ENCODE measurements around the gene ANKMY1.
"Not testable (repeated sequence)": the region's sequence is repeated elsewhere in the genome, so short reads cannot be mapped to it uniquely, and the experiment has no call there.

The ANKMY1 gene

GRCh38 chr2:240568678-240569522 is 11.1 kb upstream of the ANKMY1 start:
- Histone ChIP-seq H3K4me3 (ENCODE audit: low read depth in 1 of 2, low read length in 2 of 2) (peak overlapping the region; percentile 87 to 94), H3K27ac (ENCODE audit: low read depth, low read length) (peak overlapping the region; percentile 50), H3K36me3 (ENCODE audit: control insufficient read depth in 1 of 2, insufficient read depth in 2 of 2, low read length in 2 of 2) (peaks cover 0 to 19% of the 10 kb centered on the region in 2 donors), H3K9ac (ENCODE audit: low read depth in 1 of 2, low read length in 2 of 2) (peak overlapping the region; percentile 63 to 85), H3K27me3 (ENCODE audit: control insufficient read depth in 1 of 2, insufficient read depth in 2 of 2, low read length in 2 of 2) (no peaks in the 10 kb centered on the region), H3K9me3 (ENCODE audit: control insufficient read depth in 1 of 2, low read length in 2 of 2) (no peaks in the 10 kb centered on the region), H3K4me1 (ENCODE audit: control insufficient read depth in 1 of 2, insufficient read depth in 2 of 2, low read length in 2 of 2) (peaks cover 54 to 58% of the 10 kb centered on the region in 2 donors)

- Histone ChIP-seq H3K4me1 (ENCODE audit: control insufficient read depth in 1 of 2, insufficient read depth in 2 of 2, low read length in 2 of 2) (peaks cover 54 to 61% of the 10 kb centered on the region in 2 donors), H3K27ac (ENCODE audit: low read depth, low read length) (peak within 1 kb of the TSS; percentile 92), H3K27me3 (ENCODE audit: control insufficient read depth in 1 of 2, insufficient read depth in 2 of 2, low read length in 2 of 2) (no peaks in the 10 kb centered on the region), H3K9me3 (ENCODE audit: control insufficient read depth in 1 of 2, low read length in 2 of 2) (no peaks in the 10 kb centered on the region), H3K9ac (ENCODE audit: low read depth in 1 of 2, low read length in 2 of 2) (peak within 1 kb of the TSS; percentile 66 to 87), H3K4me3 (ENCODE audit: low read depth in 1 of 2, low read length in 2 of 2) (peak within 1 kb of the TSS; percentile 87 to 94), H3K36me3 (ENCODE audit: control insufficient read depth in 1 of 2, insufficient read depth in 2 of 2, low read length in 2 of 2) (peaks cover 0 to 11% of the 10 kb centered on the region in 2 donors)
Measured at GRCh38 chr2:240567872-240568677, 10.3 kb upstream of the ANKMY1 start, which contains the start of gene RNPEPL1. RNPEPL1 (plus strand) TSS chr2:240568484; CDS start chr2:240568587, 103 bp downstream.

DNA sequence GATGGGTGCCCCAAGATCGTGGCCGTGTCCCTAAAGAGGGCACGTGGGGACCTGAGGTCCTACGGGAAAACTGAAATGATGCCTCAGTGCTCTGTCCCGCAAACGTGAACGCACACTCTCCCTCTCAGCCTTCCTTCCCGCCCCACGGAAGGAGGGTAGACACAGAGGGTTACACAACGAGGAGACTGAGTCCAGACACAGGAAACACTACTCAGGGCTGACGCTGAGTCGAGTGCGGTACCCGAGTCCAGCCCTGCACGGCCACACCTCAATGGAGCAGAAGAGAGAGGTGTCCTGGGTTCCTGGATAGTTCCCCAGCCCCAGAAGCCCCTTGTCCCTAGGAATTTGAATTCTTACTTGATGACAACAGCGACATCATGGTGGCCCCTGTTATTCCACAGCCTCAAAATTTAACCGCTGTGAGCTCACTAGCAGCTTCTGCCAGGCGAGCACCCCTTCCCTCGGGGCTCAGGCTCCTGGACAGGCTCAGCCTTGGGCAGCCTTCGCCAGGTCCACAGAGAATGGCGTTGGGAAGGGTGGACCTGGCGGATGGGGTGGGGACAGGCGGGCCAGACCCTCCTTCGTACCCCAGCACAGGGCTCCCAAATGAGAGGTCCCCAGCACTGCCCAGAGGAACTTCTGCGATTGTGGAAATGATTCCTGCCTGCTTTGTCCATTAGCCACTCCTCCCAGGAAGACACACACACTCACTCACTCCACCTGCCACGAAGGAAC is 9.5 kb upstream of the ANKMY1 start:
- Histone ChIP-seq H3K4me1 (ENCODE audit: control insufficient read depth in 1 of 2, insufficient read depth in 2 of 2, low read length in 2 of 2) (peaks cover 56 to 64% of the 10 kb centered on the region in 2 donors), H3K9me3 (ENCODE audit: control insufficient read depth in 1 of 2, low read length in 2 of 2) (no peaks in the 10 kb centered on the region), H3K4me3 (ENCODE audit: low read depth in 1 of 2, low read length in 2 of 2) (peak overlapping the region; percentile 74 to 80), H3K9ac (ENCODE audit: low read depth in 1 of 2, low read length in 2 of 2) (peak overlapping the region; percentile 66 to 87), H3K27ac (ENCODE audit: low read depth, low read length) (peak overlapping the region; percentile 92), H3K27me3 (ENCODE audit: control insufficient read depth in 1 of 2, insufficient read depth in 2 of 2, low read length in 2 of 2) (no peaks in the 10 kb centered on the region), H3K36me3 (ENCODE audit: control insufficient read depth in 1 of 2, insufficient read depth in 2 of 2, low read length in 2 of 2) (peaks cover 0 to 5% of the 10 kb centered on the region in 2 donors)

DNA sequence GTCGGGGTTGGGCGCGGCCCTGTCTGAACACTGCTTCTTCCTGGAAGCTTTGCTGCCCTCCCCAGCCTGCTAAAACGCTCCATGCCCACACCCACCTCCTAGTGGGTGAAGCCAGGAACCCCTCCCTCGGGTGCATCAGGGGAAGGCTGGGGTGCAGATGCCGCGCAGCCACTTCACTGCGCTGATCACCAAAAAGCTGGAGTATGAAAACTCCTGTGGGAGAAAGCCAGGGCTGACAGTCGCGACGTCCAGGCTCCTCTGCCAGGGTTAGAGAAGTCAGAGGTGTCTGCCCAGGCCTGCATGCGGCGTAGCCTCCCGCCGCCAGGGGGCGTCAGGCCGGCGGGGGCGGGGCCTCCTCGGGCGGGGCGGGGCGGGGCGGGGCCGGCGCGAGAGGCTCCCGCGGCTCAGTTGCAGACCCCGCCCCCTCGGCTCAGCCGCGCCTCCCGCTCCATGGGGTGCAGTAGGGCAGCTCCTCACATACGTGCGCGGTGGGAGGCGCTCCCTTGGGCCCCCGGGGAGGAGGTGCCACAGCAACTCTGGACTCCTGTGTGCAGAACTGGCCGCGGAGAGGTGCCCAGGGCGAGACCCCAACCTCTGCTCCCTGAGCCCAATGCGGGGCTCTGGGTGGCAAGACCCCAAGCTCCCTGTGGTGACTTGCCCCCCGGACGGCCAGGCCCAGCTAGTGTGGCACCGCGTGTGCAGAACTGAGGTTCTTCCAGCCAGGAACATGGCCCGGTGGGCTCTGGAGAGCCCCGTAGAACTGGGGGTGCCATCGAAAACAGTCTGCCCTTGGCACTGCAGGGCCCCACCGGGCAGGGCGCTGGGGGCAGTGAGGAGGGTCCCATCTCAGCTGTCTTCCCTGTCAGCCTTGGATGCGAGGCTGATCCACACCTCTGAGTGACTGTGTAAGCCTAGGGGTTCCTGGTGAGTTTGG is 8.7 kb upstream of the ANKMY1 start:
- Histone ChIP-seq H3K9ac (ENCODE audit: low read depth in 1 of 2, low read length in 2 of 2) (peak overlapping the region; percentile 88 to 97), H3K27me3 (ENCODE audit: control insufficient read depth in 1 of 2, insufficient read depth in 2 of 2, low read length in 2 of 2) (no peaks in the 10 kb centered on the region), H3K4me1 (ENCODE audit: control insufficient read depth in 1 of 2, insufficient read depth in 2 of 2, low read length in 2 of 2) (peaks cover 64 to 71% of the 10 kb centered on the region in 2 donors), H3K36me3 (ENCODE audit: control insufficient read depth in 1 of 2, insufficient read depth in 2 of 2, low read length in 2 of 2) (no peaks in the 10 kb centered on the region), H3K9me3 (ENCODE audit: control insufficient read depth in 1 of 2, low read length in 2 of 2) (no peaks in the 10 kb centered on the region), H3K4me3 (ENCODE audit: low read depth in 1 of 2, low read length in 2 of 2) (peak overlapping the region; percentile 74 to 80), H3K27ac (ENCODE audit: low read depth, low read length) (peak overlapping the region; percentile 98)

DNA sequence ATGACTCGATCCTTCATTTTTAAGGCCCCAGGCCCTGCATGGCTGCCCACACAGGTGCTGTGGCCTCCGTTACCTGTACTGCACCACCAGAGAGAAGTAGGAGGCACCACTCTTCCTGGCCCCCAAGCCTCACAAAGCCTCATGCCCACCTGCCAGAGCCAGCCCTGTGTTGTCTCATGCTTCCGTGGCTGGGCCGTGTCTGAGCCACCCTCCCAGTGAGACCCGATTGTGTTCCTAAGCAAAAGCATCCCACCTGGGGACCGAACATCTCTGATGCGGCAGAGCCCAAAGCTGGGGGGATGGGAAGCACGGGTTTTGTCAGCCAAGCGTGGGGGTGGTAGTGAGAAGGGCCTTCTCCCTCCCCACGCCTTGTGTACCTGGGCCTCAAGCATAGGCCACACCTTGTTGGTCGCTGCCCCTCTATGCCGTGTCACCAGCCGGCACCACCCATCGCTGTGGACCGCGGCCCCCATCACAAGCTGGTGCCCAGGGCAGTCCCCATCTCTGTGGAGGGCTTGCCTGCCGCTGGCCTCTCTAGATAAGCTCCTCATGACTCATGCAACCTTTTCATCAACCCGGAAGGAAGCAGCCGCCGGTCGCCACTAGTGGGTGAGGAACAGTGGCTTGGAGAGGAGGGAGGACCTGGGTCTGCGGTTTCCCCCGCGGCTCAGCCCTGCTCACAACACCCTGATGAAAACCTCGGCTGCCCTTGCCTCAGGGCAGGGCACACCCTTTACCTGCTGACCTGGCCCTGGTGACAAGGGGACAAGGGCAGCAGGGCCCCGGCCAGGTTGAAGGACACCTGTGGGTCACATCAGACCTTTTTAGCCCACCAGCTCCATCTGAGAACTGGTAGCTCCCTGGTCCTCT is 7.8 kb upstream of the ANKMY1 start:
- no peaks in the 10 kb centered on the region for H3K36me3 ChIP-seq (ENCODE audit: control insufficient read depth in 1 of 2, insufficient read depth in 2 of 2, low read length in 2 of 2)
- peak overlapping the region; percentile 65 to 73 for H3K4me3 ChIP-seq (ENCODE audit: low read depth in 1 of 2, low read length in 2 of 2)
- peaks cover 64 to 67% of the 10 kb centered on the region in 2 donors for H3K4me1 ChIP-seq (ENCODE audit: control insufficient read depth in 1 of 2, insufficient read depth in 2 of 2, low read length in 2 of 2)
- H3K27ac ChIP-seq (ENCODE audit: low read depth, low read length), result peak overlapping the region; percentile 98
- peak overlapping the region; percentile 88 to 97 for H3K9ac ChIP-seq (ENCODE audit: low read depth in 1 of 2, low read length in 2 of 2)
- no peaks in the 10 kb centered on the region for H3K9me3 ChIP-seq (ENCODE audit: control insufficient read depth in 1 of 2, low read length in 2 of 2)
- H3K27me3 ChIP-seq (ENCODE audit: control insufficient read depth in 1 of 2, insufficient read depth in 2 of 2, low read length in 2 of 2), result no peaks in the 10 kb centered on the region

- Histone ChIP-seq H3K4me1 (ENCODE audit: control insufficient read depth in 1 of 2, insufficient read depth in 2 of 2, low read length in 2 of 2) (peaks cover 58 to 62% of the 10 kb centered on the region in 2 donors), H3K9me3 (ENCODE audit: control insufficient read depth in 1 of 2, low read length in 2 of 2) (no peaks in the 10 kb centered on the region), H3K36me3 (ENCODE audit: control insufficient read depth in 1 of 2, insufficient read depth in 2 of 2, low read length in 2 of 2) (no peaks in the 10 kb centered on the region), H3K27me3 (ENCODE audit: control insufficient read depth in 1 of 2, insufficient read depth in 2 of 2, low read length in 2 of 2) (no peaks in the 10 kb centered on the region), H3K27ac (ENCODE audit: low read depth, low read length) (peak overlapping the region; percentile 98), H3K9ac (ENCODE audit: low read depth in 1 of 2, low read length in 2 of 2) (peak overlapping the region; percentile 88 to 97), H3K4me3 (ENCODE audit: low read depth in 1 of 2, low read length in 2 of 2) (peak overlapping the region; percentile 65 to 73)
Measured at GRCh38 chr2:240564561-240565332, 7.0 kb upstream of the ANKMY1 start.

DNA sequence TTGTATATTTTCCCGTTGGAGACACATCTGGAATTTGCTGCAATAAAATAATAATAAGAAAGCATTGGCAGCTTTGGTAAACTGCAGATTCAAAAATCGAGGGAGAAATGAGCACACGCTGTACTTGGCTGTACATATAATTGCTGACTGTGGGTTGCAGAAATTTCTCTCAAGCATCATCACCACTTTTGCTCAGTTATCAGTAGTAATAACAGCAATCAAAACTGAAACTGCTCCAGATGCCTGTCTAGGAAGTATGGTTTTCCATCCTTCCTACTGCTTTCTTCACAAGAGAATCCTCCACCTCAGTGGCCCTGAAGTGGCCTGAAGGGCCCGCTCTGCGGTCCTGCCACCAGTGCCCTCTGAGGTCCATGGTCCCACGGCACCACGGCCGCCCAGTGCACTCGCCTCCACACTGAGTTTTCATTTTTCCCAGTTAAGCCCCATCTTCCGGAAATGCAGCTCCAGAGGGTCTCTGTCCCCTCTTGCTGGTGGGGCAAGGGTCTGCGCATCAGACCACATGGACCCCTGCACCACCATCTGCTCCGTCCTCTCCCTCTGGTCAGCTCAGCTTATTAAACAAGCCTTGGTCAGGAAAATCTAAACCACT is 6.3 kb upstream of the ANKMY1 start:
- no peaks in the 10 kb centered on the region for H3K9me3 ChIP-seq (ENCODE audit: control insufficient read depth in 1 of 2, low read length in 2 of 2)
- H3K4me1 ChIP-seq (ENCODE audit: control insufficient read depth in 1 of 2, insufficient read depth in 2 of 2, low read length in 2 of 2), result peaks cover 59 to 62% of the 10 kb centered on the region in 2 donors
- no peak overlapping the region for H3K4me3 ChIP-seq (ENCODE audit: low read depth in 1 of 2, low read length in 2 of 2)
- no peaks in the 10 kb centered on the region for H3K27me3 ChIP-seq (ENCODE audit: control insufficient read depth in 1 of 2, insufficient read depth in 2 of 2, low read length in 2 of 2)
- H3K27ac ChIP-seq (ENCODE audit: low read depth, low read length), result no peak overlapping the region
- H3K9ac ChIP-seq (ENCODE audit: low read depth in 1 of 2, low read length in 2 of 2), result no peak overlapping the region
- H3K36me3 ChIP-seq (ENCODE audit: control insufficient read depth in 1 of 2, insufficient read depth in 2 of 2, low read length in 2 of 2), result no peaks in the 10 kb centered on the region

- H3K4me1 ChIP-seq (ENCODE audit: control insufficient read depth in 1 of 2, insufficient read depth in 2 of 2, low read length in 2 of 2), result peaks cover 64 to 66% of the 10 kb centered on the region in 2 donors
- H3K9me3 ChIP-seq (ENCODE audit: control insufficient read depth in 1 of 2, low read length in 2 of 2); H3K27me3 ChIP-seq (ENCODE audit: control insufficient read depth in 1 of 2, insufficient read depth in 2 of 2, low read length in 2 of 2); H3K27ac ChIP-seq (ENCODE audit: low read depth, low read length); H3K9ac ChIP-seq (ENCODE audit: low read depth in 1 of 2, low read length in 2 of 2); H3K4me3 ChIP-seq (ENCODE audit: low read depth in 1 of 2, low read length in 2 of 2); H3K36me3 ChIP-seq (ENCODE audit: control insufficient read depth in 1 of 2, insufficient read depth in 2 of 2, low read length in 2 of 2): not testable (repeated sequence)
Measured at GRCh38 chr2:240563231-240563630, 5.4 kb upstream of the ANKMY1 start.

Data from duodenal mucosa (tissue), 2 donors.